WTC11 (cell line): ENCODE measurements around the gene KRT6A. TPM values are rescaled to one million over a fixed set of nuclear protein-coding genes. Genes with fewer than 3 reads are reported as not detected.

Experiments
- ATAC-seq: fragments of 200-7000 bp; cut with Tn5 transposase; 2 replicates; pipeline ENCODE4 v1.10.0; 2021; ENCODE audit warnings: mild to moderate bottlenecking, moderate library complexity
- CTCF ChIA-PET: fragments of 300-600 bp; sonication (Branson Sonifier 250); formaldehyde crosslinking; loops from one replicate; lab custom pipeline; 2021; ENCODE audit warnings: antibody characterized with exemption; lab: Charles Lee
- POLR2A ChIA-PET: fragments of 350-600 bp; sonication (Branson Sonifier 250); formaldehyde crosslinking; loops from one replicate; lab custom pipeline; 2021; ENCODE audit warnings: antibody characterized with exemption; lab: Charles Lee
- DNase-seq: peaks from one replicate; pipeline ENCODE4 v3.0.0; 2021; ENCODE audit warnings: low spot score
- H3K27ac Mint-ChIP-seq: 2 replicates; pipeline ENCODE4 v1.8.0; 2021; ENCODE audit warnings: mixed read lengths
- H3K27me3 Mint-ChIP-seq: 2 replicates; pipeline ENCODE4 v1.8.0; 2021; ENCODE audit warnings: low read depth, mild to moderate bottlenecking, moderate library complexity, mixed read lengths
- H3K36me3 Mint-ChIP-seq: 2 replicates; pipeline ENCODE4 v1.8.0; 2021; ENCODE audit warnings: mixed read lengths
- H3K4me1 Mint-ChIP-seq: 2 replicates; pipeline ENCODE4 v1.8.0; 2022; ENCODE audit warnings: mixed read lengths
- H3K4me3 Mint-ChIP-seq: 2 replicates; pipeline ENCODE4 v1.8.0; 2021; ENCODE audit warnings: mild to moderate bottlenecking, moderate library complexity, mixed read lengths
- H3K9me3 Mint-ChIP-seq: 2 replicates; pipeline ENCODE4 v1.8.0; 2021; ENCODE audit warnings: mixed read lengths
- ATF1 ChIP-seq: sonication (generic); formaldehyde crosslinking; IDR thresholded peaks from 2 replicates; pipeline ENCODE4 v1.8.1; 2023; ENCODE audit warnings: mild to moderate bottlenecking, moderate library complexity, missing genetic modification reagents
- FOXJ3 ChIP-seq: sonication (generic); formaldehyde crosslinking; IDR thresholded peaks from 2 replicates; pipeline ENCODE4 v1.9.0; 2021; ENCODE audit warnings: missing genetic modification reagents, mild to moderate bottlenecking, borderline replicate concordance
- IRF2 ChIP-seq: sonication (generic); formaldehyde crosslinking; IDR thresholded peaks from 2 replicates; pipeline ENCODE4 v1.8.0; 2022; ENCODE audit warnings: low read depth, missing genetic modification reagents, borderline replicate concordance
- JUN ChIP-seq: sonication (generic); formaldehyde crosslinking; IDR thresholded peaks from 2 replicates; pipeline ENCODE4 v1.8.0; 2023; ENCODE audit warnings: mild to moderate bottlenecking, missing genetic modification reagents
- MYBL2 ChIP-seq: sonication (generic); formaldehyde crosslinking; IDR thresholded peaks from 2 replicates; pipeline ENCODE4 v1.8.1; 2023; ENCODE audit warnings: mild to moderate bottlenecking, moderate library complexity, missing genetic modification reagents
- RELA ChIP-seq: sonication (generic); formaldehyde crosslinking; IDR thresholded peaks from 2 replicates; pipeline ENCODE4 v1.8.1; 2022; ENCODE audit warnings: missing genetic modification reagents, mild to moderate bottlenecking, borderline replicate concordance
- TEAD4 ChIP-seq: sonication (generic); formaldehyde crosslinking; IDR thresholded peaks from 2 replicates; pipeline ENCODE4 v1.8.0; 2022; ENCODE audit warnings: mild to moderate bottlenecking, missing genetic modification reagents
- ZNF138 ChIP-seq: sonication (generic); formaldehyde crosslinking; conservative IDR thresholded peaks from 2 replicates; pipeline ENCODE4 v1.8.1; 2022; ENCODE audit warnings: mild to moderate bottlenecking, moderate library complexity, missing genetic modification reagents
- ZNF396 ChIP-seq: fragments of 250-450 bp; sonication (Bioruptor Pico); IDR thresholded peaks from 2 replicates; pipeline ENCODE4 v1.8.0; 2021; ENCODE audit warnings: mild to moderate bottlenecking, moderate library complexity, borderline replicate concordance
- total RNA-seq: library from RNA; stranded (reverse); gene quantifications from 3 replicates; pipeline ENCODE4 v1.2.3, GENCODE V29; 2021
- TF ChIP-seq, protein P1 (sequence below): sonication (generic); formaldehyde crosslinking; IDR thresholded peaks from 2 replicates; pipeline ENCODE4 v1.8.1; 2022; ENCODE audit warnings: mild to moderate bottlenecking, moderate library complexity, missing genetic modification reagents
- TF ChIP-seq, protein P2 (sequence below): sonication (generic); formaldehyde crosslinking; IDR thresholded peaks from 2 replicates; pipeline ENCODE4 v1.8.1; 2023; ENCODE audit warnings: mild to moderate bottlenecking, missing genetic modification reagents, borderline replicate concordance
- TF ChIP-seq, protein P3 (sequence below): sonication (generic); formaldehyde crosslinking; IDR thresholded peaks from 2 replicates; pipeline ENCODE4 v1.8.0; 2022; ENCODE audit warnings: mild to moderate bottlenecking, missing genetic modification reagents
- TF ChIP-seq, protein P4 (sequence below): sonication (generic); formaldehyde crosslinking; IDR thresholded peaks from 2 replicates; pipeline ENCODE4 v1.8.1; 2023; ENCODE audit warnings: mild to moderate bottlenecking, missing genetic modification reagents, moderate library complexity
- TF ChIP-seq, protein P5 (sequence below): sonication (generic); formaldehyde crosslinking; IDR thresholded peaks from 2 replicates; pipeline ENCODE4 v1.8.1; 2023; ENCODE audit warnings: mild to moderate bottlenecking, moderate library complexity, missing genetic modification reagents
- TF ChIP-seq, protein P6 (sequence below): fragments of 250-450 bp; sonication (Bioruptor Pico); IDR thresholded peaks from 2 replicates; pipeline ENCODE4 v1.9.0; 2021; ENCODE audit warnings: moderate library complexity, mild to moderate bottlenecking, inconsistent platforms, borderline replicate concordance
- TF ChIP-seq, protein P7 (sequence below): fragments of 250-450 bp; sonication (Bioruptor Pico); IDR thresholded peaks from 2 replicates; pipeline ENCODE4 v1.8.0; 2021; ENCODE audit warnings: mild to moderate bottlenecking
- TF ChIP-seq, protein P8 (sequence below): sonication (generic); formaldehyde crosslinking; IDR thresholded peaks from 2 replicates; pipeline ENCODE4 v1.8.0; 2022; ENCODE audit warnings: mild to moderate bottlenecking, missing genetic modification reagents
- TF ChIP-seq, protein P9 (sequence below): sonication (generic); formaldehyde crosslinking; IDR thresholded peaks from 2 replicates; pipeline ENCODE4 v1.8.0; 2022; ENCODE audit warnings: mild to moderate bottlenecking, missing genetic modification reagents
- TF ChIP-seq, protein P10 (sequence below): sonication (generic); formaldehyde crosslinking; IDR thresholded peaks from 2 replicates; pipeline ENCODE4 v1.8.0; 2023; ENCODE audit warnings: missing genetic modification reagents

KRT6A gene
- total RNA-seq, 1 experiment from 2014 or later, result not detected

DNA sequence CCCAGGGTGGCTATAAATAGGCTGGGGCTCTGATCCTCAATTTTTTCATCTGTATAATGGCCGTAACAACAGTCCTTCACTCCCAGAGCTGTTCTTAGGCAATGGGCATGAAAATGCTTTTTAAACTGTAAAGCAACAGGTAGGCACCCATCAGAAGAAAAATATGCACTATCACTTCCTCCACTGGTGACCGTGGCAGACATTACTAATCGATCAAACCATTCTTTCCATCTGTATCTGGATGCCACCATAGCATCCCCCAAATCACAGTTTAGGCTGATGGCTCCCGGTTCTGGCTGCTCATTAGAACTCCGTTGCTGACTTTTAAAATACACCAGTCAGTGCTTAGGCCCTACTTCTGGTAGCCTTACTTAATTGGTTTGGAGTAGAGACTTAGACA is 48.7 kb upstream of the KRT6A start:
- H3K36me3 Mint-ChIP-seq, result no peaks in the 10 kb centered on the region
- H3K4me1 Mint-ChIP-seq, result no peaks in the 10 kb centered on the region
- TF ChIP-seq FOXJ3 (CRISPR knock-in tag) (no peak), TEAD4 (CRISPR knock-in tag) (no peak), JUN (CRISPR knock-in tag) (no peak), ZNF138 (no peak), IRF2 (CRISPR knock-in tag) (no peak), ZNF396 (no peak)
- TF ChIP-seq, protein P1, sequence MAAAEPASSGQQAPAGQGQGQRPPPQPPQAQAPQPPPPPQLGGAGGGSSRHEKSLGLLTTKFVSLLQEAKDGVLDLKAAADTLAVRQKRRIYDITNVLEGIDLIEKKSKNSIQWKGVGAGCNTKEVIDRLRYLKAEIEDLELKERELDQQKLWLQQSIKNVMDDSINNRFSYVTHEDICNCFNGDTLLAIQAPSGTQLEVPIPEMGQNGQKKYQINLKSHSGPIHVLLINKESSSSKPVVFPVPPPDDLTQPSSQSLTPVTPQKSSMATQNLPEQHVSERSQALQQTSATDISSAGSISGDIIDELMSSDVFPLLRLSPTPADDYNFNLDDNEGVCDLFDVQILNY (CRISPR knock-in tag), result no peak
- TF ChIP-seq, protein P2, sequence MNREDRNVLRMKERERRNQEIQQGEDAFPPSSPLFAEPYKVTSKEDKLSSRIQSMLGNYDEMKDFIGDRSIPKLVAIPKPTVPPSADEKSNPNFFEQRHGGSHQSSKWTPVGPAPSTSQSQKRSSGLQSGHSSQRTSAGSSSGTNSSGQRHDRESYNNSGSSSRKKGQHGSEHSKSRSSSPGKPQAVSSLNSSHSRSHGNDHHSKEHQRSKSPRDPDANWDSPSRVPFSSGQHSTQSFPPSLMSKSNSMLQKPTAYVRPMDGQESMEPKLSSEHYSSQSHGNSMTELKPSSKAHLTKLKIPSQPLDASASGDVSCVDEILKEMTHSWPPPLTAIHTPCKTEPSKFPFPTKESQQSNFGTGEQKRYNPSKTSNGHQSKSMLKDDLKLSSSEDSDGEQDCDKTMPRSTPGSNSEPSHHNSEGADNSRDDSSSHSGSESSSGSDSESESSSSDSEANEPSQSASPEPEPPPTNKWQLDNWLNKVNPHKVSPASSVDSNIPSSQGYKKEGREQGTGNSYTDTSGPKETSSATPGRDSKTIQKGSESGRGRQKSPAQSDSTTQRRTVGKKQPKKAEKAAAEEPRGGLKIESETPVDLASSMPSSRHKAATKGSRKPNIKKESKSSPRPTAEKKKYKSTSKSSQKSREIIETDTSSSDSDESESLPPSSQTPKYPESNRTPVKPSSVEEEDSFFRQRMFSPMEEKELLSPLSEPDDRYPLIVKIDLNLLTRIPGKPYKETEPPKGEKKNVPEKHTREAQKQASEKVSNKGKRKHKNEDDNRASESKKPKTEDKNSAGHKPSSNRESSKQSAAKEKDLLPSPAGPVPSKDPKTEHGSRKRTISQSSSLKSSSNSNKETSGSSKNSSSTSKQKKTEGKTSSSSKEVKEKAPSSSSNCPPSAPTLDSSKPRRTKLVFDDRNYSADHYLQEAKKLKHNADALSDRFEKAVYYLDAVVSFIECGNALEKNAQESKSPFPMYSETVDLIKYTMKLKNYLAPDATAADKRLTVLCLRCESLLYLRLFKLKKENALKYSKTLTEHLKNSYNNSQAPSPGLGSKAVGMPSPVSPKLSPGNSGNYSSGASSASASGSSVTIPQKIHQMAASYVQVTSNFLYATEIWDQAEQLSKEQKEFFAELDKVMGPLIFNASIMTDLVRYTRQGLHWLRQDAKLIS (CRISPR knock-in tag), result no peak
- TF ChIP-seq, protein P3, sequence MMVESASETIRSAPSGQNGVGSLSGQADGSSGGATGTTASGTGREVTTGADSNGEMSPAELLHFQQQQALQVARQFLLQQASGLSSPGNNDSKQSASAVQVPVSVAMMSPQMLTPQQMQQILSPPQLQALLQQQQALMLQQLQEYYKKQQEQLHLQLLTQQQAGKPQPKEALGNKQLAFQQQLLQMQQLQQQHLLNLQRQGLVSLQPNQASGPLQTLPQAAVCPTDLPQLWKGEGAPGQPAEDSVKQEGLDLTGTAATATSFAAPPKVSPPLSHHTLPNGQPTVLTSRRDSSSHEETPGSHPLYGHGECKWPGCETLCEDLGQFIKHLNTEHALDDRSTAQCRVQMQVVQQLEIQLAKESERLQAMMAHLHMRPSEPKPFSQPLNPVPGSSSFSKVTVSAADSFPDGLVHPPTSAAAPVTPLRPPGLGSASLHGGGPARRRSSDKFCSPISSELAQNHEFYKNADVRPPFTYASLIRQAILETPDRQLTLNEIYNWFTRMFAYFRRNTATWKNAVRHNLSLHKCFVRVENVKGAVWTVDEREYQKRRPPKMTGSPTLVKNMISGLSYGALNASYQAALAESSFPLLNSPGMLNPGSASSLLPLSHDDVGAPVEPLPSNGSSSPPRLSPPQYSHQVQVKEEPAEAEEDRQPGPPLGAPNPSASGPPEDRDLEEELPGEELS (CRISPR knock-in tag), result no peak
- TF ChIP-seq, protein P4, sequence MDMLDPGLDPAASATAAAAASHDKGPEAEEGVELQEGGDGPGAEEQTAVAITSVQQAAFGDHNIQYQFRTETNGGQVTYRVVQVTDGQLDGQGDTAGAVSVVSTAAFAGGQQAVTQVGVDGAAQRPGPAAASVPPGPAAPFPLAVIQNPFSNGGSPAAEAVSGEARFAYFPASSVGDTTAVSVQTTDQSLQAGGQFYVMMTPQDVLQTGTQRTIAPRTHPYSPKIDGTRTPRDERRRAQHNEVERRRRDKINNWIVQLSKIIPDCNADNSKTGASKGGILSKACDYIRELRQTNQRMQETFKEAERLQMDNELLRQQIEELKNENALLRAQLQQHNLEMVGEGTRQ (CRISPR knock-in tag), result no peak
- TF ChIP-seq, protein P5, sequence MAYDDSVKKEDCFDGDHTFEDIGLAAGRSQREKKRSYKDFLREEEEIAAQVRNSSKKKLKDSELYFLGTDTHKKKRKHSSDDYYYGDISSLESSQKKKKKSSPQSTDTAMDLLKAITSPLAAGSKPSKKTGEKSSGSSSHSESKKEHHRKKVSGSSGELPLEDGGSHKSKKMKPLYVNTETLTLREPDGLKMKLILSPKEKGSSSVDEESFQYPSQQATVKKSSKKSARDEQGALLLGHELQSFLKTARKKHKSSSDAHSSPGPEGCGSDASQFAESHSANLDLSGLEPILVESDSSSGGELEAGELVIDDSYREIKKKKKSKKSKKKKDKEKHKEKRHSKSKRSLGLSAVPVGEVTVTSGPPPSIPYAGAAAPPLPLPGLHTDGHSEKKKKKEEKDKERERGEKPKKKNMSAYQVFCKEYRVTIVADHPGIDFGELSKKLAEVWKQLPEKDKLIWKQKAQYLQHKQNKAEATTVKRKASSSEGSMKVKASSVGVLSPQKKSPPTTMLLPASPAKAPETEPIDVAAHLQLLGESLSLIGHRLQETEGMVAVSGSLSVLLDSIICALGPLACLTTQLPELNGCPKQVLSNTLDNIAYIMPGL (CRISPR knock-in tag), result no peak
- TF ChIP-seq, protein P6, sequence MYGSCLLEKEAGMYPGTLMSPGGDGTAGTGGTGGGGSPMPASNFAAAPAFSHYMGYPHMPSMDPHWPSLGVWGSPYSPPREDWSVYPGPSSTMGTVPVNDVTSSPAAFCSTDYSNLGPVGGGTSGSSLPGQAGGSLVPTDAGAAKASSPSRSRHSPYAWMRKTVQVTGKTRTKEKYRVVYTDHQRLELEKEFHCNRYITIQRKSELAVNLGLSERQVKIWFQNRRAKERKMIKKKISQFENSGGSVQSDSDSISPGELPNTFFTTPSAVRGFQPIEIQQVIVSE (CRISPR knock-in tag), result no peak
- TF ChIP-seq, protein P7, sequence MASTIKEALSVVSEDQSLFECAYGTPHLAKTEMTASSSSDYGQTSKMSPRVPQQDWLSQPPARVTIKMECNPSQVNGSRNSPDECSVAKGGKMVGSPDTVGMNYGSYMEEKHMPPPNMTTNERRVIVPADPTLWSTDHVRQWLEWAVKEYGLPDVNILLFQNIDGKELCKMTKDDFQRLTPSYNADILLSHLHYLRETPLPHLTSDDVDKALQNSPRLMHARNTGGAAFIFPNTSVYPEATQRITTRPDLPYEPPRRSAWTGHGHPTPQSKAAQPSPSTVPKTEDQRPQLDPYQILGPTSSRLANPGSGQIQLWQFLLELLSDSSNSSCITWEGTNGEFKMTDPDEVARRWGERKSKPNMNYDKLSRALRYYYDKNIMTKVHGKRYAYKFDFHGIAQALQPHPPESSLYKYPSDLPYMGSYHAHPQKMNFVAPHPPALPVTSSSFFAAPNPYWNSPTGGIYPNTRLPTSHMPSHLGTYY, result no peak
- TF ChIP-seq, all 79 proteins: peak for 0
- DNase-seq (no peak), ATAC-seq (no peak)
- POLR2A ChIA-PET, result no interaction called here
- no peaks in the 10 kb centered on the region for H3K9me3 Mint-ChIP-seq
- H3K4me3 Mint-ChIP-seq, result no peak overlapping the region
- no peak overlapping the region for H3K27ac Mint-ChIP-seq
- H3K27me3 Mint-ChIP-seq, result no peaks in the 10 kb centered on the region
- CTCF ChIA-PET, result interaction anchor here (1.0 to 1.1 kb wide), 2 partner anchors 20 to 329 kb away, joined by 3 read pairs; no protein-coding TSS in a partner anchor

DNA sequence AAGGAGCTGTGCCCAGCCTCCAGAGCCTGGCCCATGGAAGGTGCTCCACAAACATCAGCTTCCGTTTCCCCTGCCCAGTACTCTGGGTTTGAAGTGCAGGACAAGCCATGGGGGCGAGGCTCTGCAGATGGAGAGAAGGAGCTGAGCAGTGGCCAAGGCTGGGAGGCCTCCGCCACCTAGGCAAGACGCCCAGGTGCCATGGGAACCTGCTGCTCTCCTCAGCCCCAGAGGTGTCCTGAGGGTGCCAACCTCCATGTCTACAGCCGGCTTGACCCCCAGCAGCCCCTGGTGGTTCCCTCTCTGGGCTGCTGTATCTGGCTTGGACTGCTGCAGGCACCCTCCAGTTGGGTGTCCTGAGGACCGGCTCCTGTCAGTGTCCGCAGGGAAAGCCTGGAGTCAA is 47.5 kb upstream of the KRT6A start:
- H3K4me3 Mint-ChIP-seq, result no peak overlapping the region
- ATAC-seq, result no peak
- POLR2A ChIA-PET, result no interaction called here
- no peaks in the 10 kb centered on the region for H3K9me3 Mint-ChIP-seq
- H3K27ac Mint-ChIP-seq, result no peak overlapping the region
- no peaks in the 10 kb centered on the region for H3K27me3 Mint-ChIP-seq
- no peaks in the 10 kb centered on the region for H3K36me3 Mint-ChIP-seq
- CTCF ChIA-PET, result interaction anchor here (1.6 kb wide), 1 partner anchor 330 kb away, joined by 3 read pairs; no protein-coding TSS in a partner anchor
- no peak for DNase-seq
- no peaks in the 10 kb centered on the region for H3K4me1 Mint-ChIP-seq
- TF ChIP-seq MYBL2 (CRISPR knock-in tag) (no peak), ATF1 (CRISPR knock-in tag) (no peak), RELA (CRISPR knock-in tag) (no peak)
- TF ChIP-seq, protein P8, sequence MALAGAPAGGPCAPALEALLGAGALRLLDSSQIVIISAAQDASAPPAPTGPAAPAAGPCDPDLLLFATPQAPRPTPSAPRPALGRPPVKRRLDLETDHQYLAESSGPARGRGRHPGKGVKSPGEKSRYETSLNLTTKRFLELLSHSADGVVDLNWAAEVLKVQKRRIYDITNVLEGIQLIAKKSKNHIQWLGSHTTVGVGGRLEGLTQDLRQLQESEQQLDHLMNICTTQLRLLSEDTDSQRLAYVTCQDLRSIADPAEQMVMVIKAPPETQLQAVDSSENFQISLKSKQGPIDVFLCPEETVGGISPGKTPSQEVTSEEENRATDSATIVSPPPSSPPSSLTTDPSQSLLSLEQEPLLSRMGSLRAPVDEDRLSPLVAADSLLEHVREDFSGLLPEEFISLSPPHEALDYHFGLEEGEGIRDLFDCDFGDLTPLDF (CRISPR knock-in tag), result no peak
- TF ChIP-seq, protein P9, sequence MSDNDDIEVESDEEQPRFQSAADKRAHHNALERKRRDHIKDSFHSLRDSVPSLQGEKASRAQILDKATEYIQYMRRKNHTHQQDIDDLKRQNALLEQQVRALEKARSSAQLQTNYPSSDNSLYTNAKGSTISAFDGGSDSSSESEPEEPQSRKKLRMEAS (CRISPR knock-in tag), result no peak
- TF ChIP-seq, protein P4 (CRISPR knock-in tag), result no peak
- TF ChIP-seq, protein P10, sequence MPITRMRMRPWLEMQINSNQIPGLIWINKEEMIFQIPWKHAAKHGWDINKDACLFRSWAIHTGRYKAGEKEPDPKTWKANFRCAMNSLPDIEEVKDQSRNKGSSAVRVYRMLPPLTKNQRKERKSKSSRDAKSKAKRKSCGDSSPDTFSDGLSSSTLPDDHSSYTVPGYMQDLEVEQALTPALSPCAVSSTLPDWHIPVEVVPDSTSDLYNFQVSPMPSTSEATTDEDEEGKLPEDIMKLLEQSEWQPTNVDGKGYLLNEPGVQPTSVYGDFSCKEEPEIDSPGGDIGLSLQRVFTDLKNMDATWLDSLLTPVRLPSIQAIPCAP (CRISPR knock-in tag), result no peak
